ENCODE measurements around the gene CACNA1C.
A peak's percentile ranks its signal among the peaks of the same experiment; 100 is the strongest.

Gene CACNA1C

GRCh38 chr12:2260441-2260840 is 207.7 kb downstream of the CACNA1C start:
- DNase-seq, result no peak

- no peak for DNase-seq
These were observed 208.9 kb downstream of the CACNA1C start for GRCh38 chr12:2261708-2262107.

DNA sequence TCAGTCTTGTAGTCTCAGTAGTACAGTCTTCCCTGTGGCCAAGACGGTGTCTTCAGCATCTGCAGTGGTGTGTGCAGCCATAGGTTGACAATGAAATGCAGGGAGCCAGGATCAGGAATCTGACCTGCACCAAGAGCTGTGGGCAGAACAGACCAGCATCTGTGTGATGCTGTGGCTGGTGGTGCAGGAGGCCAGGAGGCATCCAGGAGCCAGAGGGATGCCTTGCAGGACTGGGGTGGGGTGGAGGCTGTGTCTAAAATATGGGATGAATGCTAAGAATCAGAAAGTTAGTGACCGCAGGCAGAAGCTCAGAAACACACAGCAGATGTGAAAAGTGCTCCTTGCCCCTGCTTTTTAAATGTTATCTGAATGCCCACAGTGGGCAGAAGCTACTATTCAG is 209.7 kb downstream of the CACNA1C start:
- DNase-seq, result no peak

DNA sequence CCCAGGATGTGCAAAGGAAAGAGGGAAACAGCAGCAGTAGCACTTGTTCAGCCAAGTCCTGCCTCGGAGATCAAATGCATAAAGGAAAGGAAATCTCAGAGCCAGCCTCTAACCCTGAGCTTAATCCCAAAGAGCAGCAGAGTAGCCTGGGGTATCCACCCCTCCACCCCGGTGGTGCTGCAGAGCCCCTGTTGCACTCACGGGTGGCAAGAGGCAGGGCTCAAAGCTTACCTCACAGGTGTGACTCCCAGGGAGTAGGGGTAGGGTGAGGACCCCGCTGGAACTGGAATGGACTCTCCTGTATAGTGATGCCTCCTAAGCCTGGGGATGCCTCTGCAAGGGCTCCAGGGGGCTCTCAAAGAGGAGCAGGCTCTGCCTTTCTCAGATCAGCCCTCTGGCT is 211.1 kb downstream of the CACNA1C start:
- DNase-seq, result no peak

DNA sequence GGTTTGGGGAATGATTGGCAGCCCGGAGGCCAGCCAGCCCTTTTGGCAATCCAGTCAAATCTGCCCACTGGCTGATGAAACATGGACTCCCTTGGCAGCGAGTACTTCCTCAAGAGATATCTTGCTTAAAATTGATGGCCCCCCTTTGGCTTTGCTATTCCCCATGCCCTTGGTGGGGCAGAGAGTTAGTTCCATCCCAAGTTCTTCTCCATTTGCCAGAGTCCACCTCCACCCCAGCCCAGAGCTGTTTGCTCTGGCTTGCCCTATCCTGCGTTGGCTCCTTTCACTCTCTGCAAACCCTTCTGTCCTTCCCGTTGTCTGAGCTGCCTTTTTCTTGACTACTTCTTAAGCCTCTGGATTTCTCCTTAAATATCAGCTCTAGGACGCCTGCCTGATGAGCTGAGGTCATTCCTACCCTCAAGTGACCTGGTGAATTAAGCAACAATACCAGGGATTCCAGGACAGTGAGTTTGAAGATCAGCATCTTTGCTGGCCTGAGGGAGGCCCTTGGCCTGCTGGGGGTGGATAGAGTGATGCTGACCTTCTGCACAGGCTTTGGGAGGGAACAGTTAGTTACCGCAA is 212.0 kb downstream of the CACNA1C start:
- no peak for DNase-seq

DNA sequence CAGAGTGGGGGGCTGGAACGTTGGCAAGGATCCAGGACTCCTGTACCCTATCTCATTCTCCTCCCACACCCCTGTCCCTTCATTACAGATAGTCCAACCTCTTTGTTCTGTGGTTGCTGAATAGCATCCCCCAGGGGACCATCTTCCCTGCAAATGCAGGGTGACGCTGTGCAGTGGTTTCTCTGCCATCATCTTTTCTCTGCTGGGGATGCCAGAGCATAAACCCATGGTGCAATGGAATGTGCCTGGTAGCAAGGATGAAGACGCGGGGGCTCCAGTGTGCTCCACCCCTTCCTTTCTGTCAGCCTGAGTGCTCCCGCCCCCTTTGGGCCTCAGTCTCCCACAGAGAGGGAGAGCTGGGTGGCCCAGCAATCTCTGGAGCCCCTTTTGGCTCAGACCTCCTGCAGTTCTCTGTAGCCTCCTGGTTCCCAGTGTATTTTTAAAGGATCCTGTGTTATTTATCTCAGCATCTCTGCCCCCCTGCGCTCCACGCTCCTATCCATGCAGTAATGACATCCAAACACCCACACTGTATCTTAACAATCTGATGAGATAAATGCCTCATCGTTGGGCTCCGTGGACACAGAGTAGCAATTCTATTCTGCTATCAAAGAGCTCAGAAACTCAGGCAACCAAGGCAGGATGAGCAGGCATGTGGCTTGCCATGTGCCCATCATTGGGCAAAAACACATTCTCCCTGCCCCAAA is 212.8 kb downstream of the CACNA1C start:
- DNase-seq, result no peak

DNA sequence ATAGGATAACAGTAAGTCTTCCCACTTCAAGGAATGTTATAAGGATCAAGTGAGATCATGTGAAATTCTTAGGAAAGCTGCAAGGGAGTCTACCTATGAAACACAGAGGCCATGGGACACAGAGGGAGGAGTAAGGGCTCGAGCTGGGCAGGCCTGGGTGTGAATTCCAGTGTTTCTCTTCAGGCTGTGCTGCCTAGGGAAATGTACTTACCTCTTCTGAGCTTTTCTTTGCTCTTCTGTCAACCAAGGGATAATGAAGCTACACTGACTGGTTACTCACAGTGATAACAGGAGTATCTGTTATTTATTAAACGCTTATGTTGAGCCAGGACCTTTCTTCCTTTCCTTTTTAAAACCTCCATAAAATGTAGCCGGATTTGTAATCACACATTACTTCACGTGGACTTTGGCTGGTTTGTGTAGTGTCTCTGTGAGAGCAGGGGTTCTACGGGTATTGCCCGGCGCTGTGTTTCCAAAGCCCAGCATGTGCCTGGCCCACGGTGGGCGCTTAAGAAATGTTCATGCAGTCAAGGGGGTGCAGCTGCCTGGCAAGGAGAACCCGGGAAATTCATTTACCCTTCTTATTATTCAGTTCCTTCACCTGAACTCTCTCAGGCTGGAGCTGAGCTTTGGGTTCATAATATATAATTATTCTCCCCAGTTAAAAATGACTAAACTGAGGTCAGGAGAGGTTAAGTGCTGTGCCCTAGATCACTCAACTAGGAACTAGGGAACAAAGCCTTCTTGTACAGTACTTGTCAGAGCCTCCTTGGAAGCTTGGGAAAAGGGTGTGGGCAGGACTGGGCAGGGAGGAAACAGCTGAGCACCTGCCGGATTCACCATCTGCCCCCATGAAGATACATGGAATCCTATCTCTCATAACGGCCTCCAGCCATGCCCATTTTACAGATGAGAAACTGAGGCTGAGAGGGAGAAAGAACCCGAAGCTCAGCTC is 214.2 kb downstream of the CACNA1C start:
- DNase-seq, result no peak

DNA sequence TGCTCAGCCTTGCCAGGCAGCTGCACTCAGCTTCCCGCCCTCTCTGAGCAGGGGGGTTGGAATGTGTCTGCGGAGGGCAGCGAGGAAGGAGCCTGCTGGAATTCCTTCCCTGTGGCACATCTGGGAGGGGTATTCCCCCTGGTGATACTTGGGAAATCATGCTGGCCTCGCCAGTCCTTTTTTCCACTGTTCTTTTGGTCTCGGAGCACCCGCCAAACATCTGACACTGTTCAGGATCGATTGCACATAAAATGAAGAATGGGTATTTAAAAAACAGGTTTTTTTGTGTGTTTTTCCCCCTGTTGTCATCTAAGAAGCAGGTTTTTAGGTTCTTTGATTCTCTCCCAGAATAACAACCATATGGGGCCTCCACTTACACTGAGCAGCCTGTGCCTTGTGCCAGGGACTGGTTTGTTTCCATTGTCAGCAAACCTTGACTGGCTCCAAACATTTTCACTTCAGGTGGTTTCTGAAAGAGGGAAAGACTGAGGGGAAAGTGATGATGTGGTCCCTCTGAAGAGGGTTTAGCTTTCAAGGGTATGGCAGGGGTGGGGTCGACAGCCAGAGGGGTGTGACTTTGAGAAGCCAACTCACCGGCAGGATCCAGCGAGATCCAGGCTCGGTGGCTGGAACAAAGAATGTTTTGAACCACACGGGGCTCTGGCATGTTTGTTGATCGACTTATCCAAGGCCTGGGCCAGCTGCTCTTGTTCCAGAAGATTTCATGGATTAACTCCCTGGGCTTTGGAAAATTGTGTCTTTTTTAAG is 215.1 kb downstream of the CACNA1C start:
- peak in 1 of 2 experiments; percentile 26 for DNase-seq

DNA sequence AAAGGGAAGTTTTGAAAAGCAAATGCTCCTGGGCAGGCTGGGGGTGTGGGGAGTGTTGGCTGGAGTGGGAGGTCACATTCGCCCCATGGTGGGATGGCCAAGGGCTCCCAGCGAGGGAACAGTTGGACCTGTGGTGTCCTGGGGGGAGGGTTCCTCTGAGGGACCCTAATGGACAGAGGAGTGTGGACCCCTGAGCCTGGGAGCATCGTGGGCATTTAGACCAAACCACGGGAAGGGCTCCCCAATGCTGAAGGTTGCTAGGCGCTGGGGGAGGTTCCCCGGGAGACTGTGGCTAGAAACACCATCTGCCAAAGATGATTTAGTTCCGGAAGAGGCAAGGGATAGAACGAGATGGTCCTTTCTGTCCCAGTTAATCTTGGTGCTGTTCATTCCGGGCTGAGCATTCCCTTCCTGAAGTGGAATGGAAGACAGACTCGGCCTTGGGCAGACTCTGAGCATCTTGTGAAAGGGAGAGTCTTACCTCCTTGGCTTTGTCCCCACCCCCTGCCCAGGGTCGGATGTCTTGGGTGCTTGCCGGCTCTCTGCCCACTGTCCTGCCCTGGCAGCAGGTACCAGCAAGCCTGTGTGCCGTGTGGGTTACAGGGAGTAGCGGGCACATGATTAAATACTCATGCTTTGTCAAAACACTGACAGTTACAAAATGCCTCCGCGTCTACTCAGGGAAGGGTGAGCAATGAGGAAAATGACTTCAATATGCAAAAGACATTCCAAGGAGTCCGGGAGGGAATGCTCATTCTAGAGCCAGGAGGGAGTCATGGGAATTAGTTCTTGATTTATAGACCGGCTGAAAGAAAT is 215.9 kb downstream of the CACNA1C start:
- DNase-seq, result peak in 1 of 2 experiments; percentile 53

GRCh38 chr12:2270846-2271245 is 218.1 kb downstream of the CACNA1C start:
- no peak for DNase-seq

DNA sequence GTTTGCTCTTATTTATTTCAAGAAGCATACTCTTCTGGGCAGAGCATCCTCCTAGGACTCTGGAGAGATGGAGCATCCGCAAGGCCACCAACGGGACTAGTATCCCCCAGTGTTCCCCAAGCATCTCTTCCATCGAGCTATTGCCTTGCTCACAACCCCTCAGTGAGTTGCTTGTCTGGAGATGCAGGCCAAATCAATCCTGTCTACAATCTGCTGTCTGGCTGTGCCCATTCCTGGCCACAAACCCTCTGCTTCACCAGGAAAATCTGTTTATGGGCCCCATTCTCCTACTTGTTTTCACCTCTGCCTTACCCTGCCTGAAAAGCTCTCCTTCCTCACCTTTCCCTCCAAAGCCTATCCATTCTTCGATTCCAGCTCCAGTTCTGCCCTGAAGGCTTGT is 219.2 kb downstream of the CACNA1C start:
- DNase-seq, result no peak

DNA sequence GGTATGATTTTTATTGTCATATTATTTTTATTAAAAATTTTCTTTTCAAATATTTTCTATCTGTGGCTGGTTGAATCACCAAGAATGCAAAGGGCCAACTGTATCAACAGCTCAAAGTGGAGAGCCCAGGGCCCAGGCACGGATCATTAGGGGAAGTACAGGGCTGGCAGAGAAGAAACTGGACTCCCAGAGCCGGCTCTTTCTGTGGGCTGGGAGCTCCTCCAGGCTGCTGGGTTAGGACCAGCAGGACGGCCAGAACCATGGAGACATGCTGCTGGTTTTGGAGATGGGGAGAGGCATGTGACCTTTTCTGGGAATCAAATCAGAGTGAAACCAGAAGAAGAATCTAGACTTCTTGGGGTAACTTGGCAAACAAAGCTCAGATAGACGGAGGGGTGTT is 220.5 kb downstream of the CACNA1C start:
- DNase-seq, result no peak

- DNase-seq, result no peak
These were observed 221.0 kb downstream of the CACNA1C start for GRCh38 chr12:2273751-2274150.

DNA sequence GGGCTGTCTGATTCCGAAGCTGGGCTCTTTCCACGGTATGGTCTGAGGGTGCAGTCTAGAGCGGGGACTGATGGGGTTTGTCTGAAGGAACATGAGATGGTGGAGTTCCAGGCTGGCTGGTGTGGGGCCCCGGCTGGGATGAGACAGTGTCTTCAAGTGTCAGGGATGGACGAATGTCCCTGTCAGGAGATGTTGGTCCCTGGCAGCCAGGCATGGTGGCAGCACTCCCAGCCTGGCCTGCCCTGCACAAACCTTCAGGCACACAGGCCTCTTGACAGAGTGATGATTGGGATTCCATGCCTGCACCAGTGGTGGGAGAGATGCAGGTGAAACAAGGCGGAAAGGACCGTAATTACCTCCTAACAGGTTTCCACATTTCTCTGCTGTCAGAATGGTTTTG is 221.9 kb downstream of the CACNA1C start:
- no peak for DNase-seq

DNA sequence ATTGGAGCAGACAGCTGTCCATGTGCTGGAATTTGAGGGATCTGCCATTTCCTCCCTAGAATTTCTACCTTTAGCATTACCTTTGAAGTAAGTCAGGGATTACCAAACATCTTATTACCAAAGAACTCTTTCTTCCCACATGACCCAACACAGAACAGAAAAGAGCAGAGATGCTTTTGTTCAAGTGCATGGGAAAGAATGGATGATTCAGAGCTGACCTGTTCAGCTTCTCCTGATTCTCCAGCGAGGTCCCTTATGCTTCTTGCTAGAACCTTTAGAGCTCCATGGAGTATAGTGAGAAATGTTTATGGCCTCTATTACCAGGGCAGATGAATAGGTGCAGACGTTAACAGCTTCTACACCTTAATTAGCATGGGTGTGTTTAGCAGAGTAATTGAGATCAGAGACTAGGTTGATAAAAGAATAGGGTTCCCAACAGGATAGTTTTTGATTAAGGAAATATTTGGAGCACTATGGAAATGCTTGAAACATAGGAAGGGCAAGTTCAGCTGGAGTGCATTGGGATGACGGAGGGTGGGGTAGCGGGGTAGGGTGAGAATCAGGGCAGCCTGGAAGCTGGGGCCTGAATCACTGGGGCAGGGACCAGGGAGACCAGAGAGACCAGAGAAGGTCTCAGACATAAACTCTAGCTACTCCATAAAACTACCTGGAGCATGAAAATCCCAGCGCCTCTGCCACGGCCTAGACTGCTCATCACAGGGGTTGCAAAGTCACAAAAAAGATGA is 223.7 kb downstream of the CACNA1C start:
- DNase-seq, result no peak

GRCh38 chr12:2277492-2278155 is 224.8 kb downstream of the CACNA1C start:
- DNase-seq, result no peak

DNA sequence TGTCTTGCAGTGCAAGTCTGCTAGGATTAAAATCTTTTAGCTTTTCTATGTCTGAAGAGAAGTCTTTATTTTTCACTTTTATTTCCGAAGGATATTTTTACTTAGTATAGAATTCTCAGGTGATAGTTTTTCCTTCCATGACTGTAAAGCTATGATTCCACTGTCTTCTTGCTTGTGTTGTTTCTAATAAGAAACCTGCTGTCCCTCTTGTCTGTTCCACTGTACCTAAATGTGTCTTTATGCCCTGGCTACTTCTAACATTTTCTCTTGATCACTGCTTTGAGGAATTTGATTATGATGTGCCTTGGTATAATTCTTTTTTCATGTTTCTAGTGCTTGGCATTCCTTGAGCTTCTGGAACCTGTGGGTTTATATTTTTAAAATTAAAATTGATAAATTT is 228.7 kb downstream of the CACNA1C start:
- DNase-seq, result no peak

DNA sequence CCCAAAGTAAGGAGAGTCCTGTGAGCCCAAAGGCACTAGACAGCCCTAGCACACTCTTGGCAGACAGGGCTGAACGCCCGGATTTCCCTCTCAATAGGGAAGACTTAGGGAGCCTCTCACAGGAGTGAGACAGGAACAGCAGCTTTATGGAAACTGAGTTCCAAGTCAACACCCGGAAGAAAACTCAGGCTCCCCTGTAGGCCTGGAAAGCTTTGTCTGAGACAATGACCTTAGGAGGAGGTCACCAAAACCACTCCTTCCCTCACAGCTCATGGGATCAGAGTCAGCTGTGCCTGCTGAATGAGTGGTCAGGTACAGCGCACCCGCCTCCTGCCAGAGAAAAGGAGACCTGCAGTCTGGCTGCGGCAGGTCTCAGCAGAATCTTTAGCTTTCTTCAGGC is 229.5 kb downstream of the CACNA1C start:
- no peak for DNase-seq

GRCh38 chr12:2283480-2283879 is 230.7 kb downstream of the CACNA1C start:
- DNase-seq, result no peak

- DNase-seq, result no peak
These were observed 231.1 kb downstream of the CACNA1C start for GRCh38 chr12:2283916-2284315.

GRCh38 chr12:2284321-2284813 is 231.6 kb downstream of the CACNA1C start:
- no peak for DNase-seq
